Panc1 (cell line): ENCODE measurements around the gene HK3.

ENCODE experiments used
- CTCF ChIP-seq: fragments of 450-650 bp; IDR thresholded peaks from 2 replicates; pipeline ENCODE4 v1.5.1; 2017; ENCODE audit warnings: mild to moderate bottlenecking
- POLR2AphosphoS5 ChIP-seq: IDR thresholded peaks from 2 replicates; pipeline ENCODE4 v1.6.1; 2012; ENCODE audit warnings: mild to moderate bottlenecking, low read depth, low read length, moderate library complexity
- TF ChIP-seq, protein P1 (sequence below), 2 experiments: IDR thresholded peaks; 2 replicates each; pipeline ENCODE4 v1.6.1; 2011 to 2012; ENCODE audit warnings: low read depth in 2 of 2, control low read depth in 1 of 2, low read length in 1 of 2, mild to moderate bottlenecking in 1 of 2, moderate library complexity in 1 of 2; ENCODE audit not compliant: insufficient read depth in 1 of 2

DNA sequence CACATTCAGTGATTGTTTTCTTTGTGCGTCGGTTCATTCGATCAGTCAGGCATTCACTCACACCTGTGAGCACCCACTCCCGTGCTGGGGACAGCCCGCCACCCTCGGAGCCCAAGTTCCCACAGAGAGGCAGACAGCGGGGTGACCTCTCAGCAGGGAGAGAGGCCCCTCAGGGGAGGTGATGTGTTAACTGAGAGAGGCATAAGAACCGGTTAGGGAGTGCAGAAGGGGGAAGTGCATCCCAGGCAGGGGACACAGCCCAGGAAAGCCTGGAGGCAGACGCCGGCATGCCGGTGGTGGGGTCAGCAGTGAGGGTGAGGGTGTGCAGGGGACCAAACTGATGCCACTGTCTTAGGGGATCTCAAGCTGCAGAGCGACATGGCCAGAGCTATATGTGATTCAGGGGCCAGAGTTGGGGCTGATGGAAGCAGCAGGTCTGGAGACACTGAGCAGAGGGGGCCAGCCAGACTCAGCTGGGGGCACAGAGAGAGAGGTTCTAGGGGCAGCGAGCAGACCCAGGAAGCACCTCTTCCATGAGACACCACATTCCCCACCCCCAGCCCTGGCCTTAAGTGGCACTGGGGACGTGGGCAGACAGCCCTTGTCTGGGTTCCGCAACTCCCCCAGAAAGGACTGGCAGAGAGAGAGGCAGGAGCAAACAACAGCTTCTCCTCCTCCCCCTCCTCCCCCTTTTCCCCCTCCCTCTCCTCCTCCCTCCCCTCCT is 35.9 kb downstream of the HK3 start:
- TF ChIP-seq CTCF (no peak), POLR2AphosphoS5 (no peak)
- TF ChIP-seq, protein P1, sequence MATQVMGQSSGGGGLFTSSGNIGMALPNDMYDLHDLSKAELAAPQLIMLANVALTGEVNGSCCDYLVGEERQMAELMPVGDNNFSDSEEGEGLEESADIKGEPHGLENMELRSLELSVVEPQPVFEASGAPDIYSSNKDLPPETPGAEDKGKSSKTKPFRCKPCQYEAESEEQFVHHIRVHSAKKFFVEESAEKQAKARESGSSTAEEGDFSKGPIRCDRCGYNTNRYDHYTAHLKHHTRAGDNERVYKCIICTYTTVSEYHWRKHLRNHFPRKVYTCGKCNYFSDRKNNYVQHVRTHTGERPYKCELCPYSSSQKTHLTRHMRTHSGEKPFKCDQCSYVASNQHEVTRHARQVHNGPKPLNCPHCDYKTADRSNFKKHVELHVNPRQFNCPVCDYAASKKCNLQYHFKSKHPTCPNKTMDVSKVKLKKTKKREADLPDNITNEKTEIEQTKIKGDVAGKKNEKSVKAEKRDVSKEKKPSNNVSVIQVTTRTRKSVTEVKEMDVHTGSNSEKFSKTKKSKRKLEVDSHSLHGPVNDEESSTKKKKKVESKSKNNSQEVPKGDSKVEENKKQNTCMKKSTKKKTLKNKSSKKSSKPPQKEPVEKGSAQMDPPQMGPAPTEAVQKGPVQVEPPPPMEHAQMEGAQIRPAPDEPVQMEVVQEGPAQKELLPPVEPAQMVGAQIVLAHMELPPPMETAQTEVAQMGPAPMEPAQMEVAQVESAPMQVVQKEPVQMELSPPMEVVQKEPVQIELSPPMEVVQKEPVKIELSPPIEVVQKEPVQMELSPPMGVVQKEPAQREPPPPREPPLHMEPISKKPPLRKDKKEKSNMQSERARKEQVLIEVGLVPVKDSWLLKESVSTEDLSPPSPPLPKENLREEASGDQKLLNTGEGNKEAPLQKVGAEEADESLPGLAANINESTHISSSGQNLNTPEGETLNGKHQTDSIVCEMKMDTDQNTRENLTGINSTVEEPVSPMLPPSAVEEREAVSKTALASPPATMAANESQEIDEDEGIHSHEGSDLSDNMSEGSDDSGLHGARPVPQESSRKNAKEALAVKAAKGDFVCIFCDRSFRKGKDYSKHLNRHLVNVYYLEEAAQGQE (IDR thresholded peaks at IDR 0.05; ENCODE audit: insufficient read depth in 1 of 2, low read depth in 2 of 2, low read length in 1 of 2), result no peak
